HepG2 (cell line): ENCODE results near the gene SERP1. TPM values are rescaled to one million over a fixed set of nuclear protein-coding genes. Genes with fewer than 3 reads are reported as not detected.
A peak's percentile ranks its signal among the peaks of the same experiment; 100 is the strongest.

ENCODE experiments used
- ATAC-seq: fragments of 200-7000 bp; cut with Tn5 transposase; 3 replicates; pipeline ENCODE4 v1.9.1; 2020; ENCODE audit warnings: mild to moderate bottlenecking, moderate library complexity
- BruUV-seq: library from RNA; stranded (reverse); fragments of 400-500 nt; replicated peaks from 2 replicates; lab custom pipeline; 2021; lab: Mats Ljungman, UMichigan
- CTCF ChIA-PET: fragments of 300-600 bp; formaldehyde crosslinking; extraction: SDS; loops from one replicate; lab custom pipeline; 2021; ENCODE audit warnings: low total read pairs, inconsistent platforms, low intra/inter-chr PET ratio; lab: Yijun Ruan, JAX
- POLR2A ChIA-PET: fragments of 350-600 bp; sonication (Branson Sonifier 250); formaldehyde crosslinking; loops from one replicate; lab custom pipeline; 2020; ENCODE audit warnings: antibody characterized with exemption, inconsistent platforms; lab: Yijun Ruan, JAX
- DNase-seq: peaks from one replicate; pipeline ENCODE4 v3.0.0-alpha.2; 2015; ENCODE audit warnings: low spot score
- FAIRE-seq: peaks from 3 replicates; lab custom pipeline; 2011; peaks lifted over from hg19 to GRCh38; lab: Jason Lieb, UNC
- H2AFZ ChIP-seq: one replicate; pipeline ENCODE4 v1.6.1; 2011; ENCODE audit warnings: low read length, inconsistent platforms
- H3K27ac ChIP-seq: fragments of 300-600 bp; 3 replicates; pipeline ENCODE4 v1.8.0; 2011; ENCODE audit warnings: mixed run types, mild to moderate bottlenecking, mixed read lengths, low read length, inconsistent platforms; ENCODE audit not compliant: insufficient read depth; ENCODE audit errors: extremely low read length
- H3K27me3 ChIP-seq, 2 experiments: fragments of 200-600 bp in 1 of 2; 2 replicates in 1 of 2; 3 replicates in 1 of 2; pipeline versions ENCODE4 v1.6.0 to v1.8.0; 2011; ENCODE audit warnings: low read length in 2 of 2, mild to moderate bottlenecking in 2 of 2, moderate library complexity in 2 of 2, inconsistent platforms in 1 of 2; ENCODE audit not compliant: insufficient read depth in 2 of 2, control insufficient read depth in 1 of 2
- H3K36me3 ChIP-seq, 2 experiments: fragments of 200-600 bp in 1 of 2; replicated peaks in 1 of 2; 2 replicates in 1 of 2; 3 replicates in 1 of 2; pipeline versions ENCODE4 v1.5.1 to v1.8.0; 2011; ENCODE audit warnings: low read length in 2 of 2, inconsistent platforms in 1 of 2; ENCODE audit not compliant: insufficient read depth in 2 of 2, control insufficient read depth in 1 of 2
- H3K4me1 ChIP-seq: 2 replicates; pipeline ENCODE4 v1.5.1; 2012; ENCODE audit warnings: low read length, inconsistent platforms; ENCODE audit not compliant: insufficient read depth
- H3K4me2 ChIP-seq: 2 replicates; pipeline ENCODE4 v1.6.0; 2011; ENCODE audit warnings: low read depth, low read length, inconsistent platforms
- H3K4me3 ChIP-seq, 3 experiments: fragments of 200-600 bp in 1 of 3; sonication (generic), shearing (Covaris generic) in 1 of 3; replicated peaks in 1 of 3; 2 replicates each; pipeline ENCODE4 v1.5.1; 2011 to 2016; ENCODE audit warnings: low read length in 3 of 3, inconsistent platforms in 2 of 3, low read depth in 2 of 3, mild to moderate bottlenecking in 2 of 3, control low read depth in 1 of 3, mixed read lengths in 1 of 3; ENCODE audit not compliant: insufficient read depth in 1 of 3
- H3K79me2 ChIP-seq: one replicate; pipeline ENCODE4 v1.6.1; 2011; ENCODE audit warnings: low read length, inconsistent platforms; ENCODE audit not compliant: insufficient read depth
- H3K9ac ChIP-seq: 2 replicates; pipeline ENCODE4 v1.6.0; 2011; ENCODE audit warnings: mild to moderate bottlenecking, low read depth, low read length, inconsistent platforms; ENCODE audit not compliant: insufficient read depth
- H3K9me3 ChIP-seq: 2 replicates; pipeline ENCODE4 v1.5.1; 2012; ENCODE audit warnings: mild to moderate bottlenecking, low read length
- H4K20me1 ChIP-seq: 2 replicates; pipeline ENCODE4 v1.6.0; 2011; ENCODE audit warnings: inconsistent platforms, mild to moderate bottlenecking, low read length, moderate library complexity; ENCODE audit not compliant: insufficient read depth
- ARID5B ChIP-seq: IDR thresholded peaks from 2 replicates; pipeline ENCODE4 v1.4.0; 2020; ENCODE audit warnings: mild to moderate bottlenecking, missing genetic modification reagents
- ARNT ChIP-seq: fragments of 450-650 bp; IDR thresholded peaks from 2 replicates; pipeline ENCODE4 v1.6.1; 2017
- BRCA1 ChIP-seq: sonication (generic); formaldehyde crosslinking; IDR thresholded peaks from 2 replicates; pipeline ENCODE4 v1.4.0; 2020; ENCODE audit warnings: missing genetic modification reagents
- DRAP1 ChIP-seq: IDR thresholded peaks from 2 replicates; pipeline ENCODE4 v1.6.1; 2016; ENCODE audit warnings: missing genetic modification reagents, missing compliant biosample characterization
- ETS1 ChIP-seq: sonication (generic); formaldehyde crosslinking; IDR thresholded peaks from 2 replicates; pipeline ENCODE4 v1.4.0; 2020; ENCODE audit warnings: missing genetic modification reagents
- FOXM1 ChIP-seq: sonication (generic); formaldehyde crosslinking; IDR thresholded peaks from 2 replicates; pipeline ENCODE4 v1.5.0; 2020; ENCODE audit warnings: missing genetic modification reagents
- HIC2 ChIP-seq: sonication (generic); formaldehyde crosslinking; IDR thresholded peaks from 2 replicates; pipeline ENCODE4 v1.9.0; 2022; ENCODE audit warnings: low read depth, missing genetic modification reagents
- HNRNPUL1 ChIP-seq: fragments of 200-400 bp; formaldehyde crosslinking; IDR thresholded peaks from 2 replicates; pipeline ENCODE4 v1.6.1; 2017; ENCODE audit warnings: low read depth, mild to moderate bottlenecking, low read length, moderate library complexity
- IRF2 ChIP-seq: IDR thresholded peaks from 2 replicates; pipeline ENCODE4 v1.6.1; 2018; ENCODE audit warnings: missing genetic modification reagents, missing compliant biosample characterization
- NFIB ChIP-seq: sonication (generic); formaldehyde crosslinking; IDR thresholded peaks from 2 replicates; pipeline ENCODE4 v1.9.0; 2021; ENCODE audit warnings: missing genetic modification reagents, mild to moderate bottlenecking, borderline replicate concordance
- RFXAP ChIP-seq: sonication (generic); formaldehyde crosslinking; IDR thresholded peaks from 2 replicates; pipeline ENCODE4 v1.4.0; 2020; ENCODE audit warnings: missing genetic modification reagents, borderline replicate concordance
- SP140L ChIP-seq: sonication (generic); formaldehyde crosslinking; IDR thresholded peaks from 2 replicates; pipeline ENCODE4 v1.4.0; 2020; ENCODE audit warnings: missing genetic modification reagents, borderline replicate concordance
- TIGD3 ChIP-seq: sonication (generic); formaldehyde crosslinking; IDR thresholded peaks from 2 replicates; pipeline ENCODE4 v1.5.1; 2020; ENCODE audit warnings: mild to moderate bottlenecking, missing genetic modification reagents, borderline replicate concordance
- ZNF235 ChIP-seq: sonication (generic); formaldehyde crosslinking; IDR thresholded peaks from 2 replicates; pipeline ENCODE4 v1.8.1; 2023; ENCODE audit warnings: mild to moderate bottlenecking, missing genetic modification reagents, borderline replicate concordance
- ZNF331 ChIP-seq: sonication (generic); formaldehyde crosslinking; IDR thresholded peaks from 2 replicates; pipeline ENCODE4 v1.4.0; 2020; ENCODE audit warnings: missing genetic modification reagents
- ZNF354B ChIP-seq: sonication (generic); formaldehyde crosslinking; IDR thresholded peaks from 2 replicates; pipeline ENCODE4 v1.8.0; 2022; ENCODE audit warnings: mild to moderate bottlenecking, missing genetic modification reagents
- ZNF672 ChIP-seq: sonication (generic); formaldehyde crosslinking; IDR thresholded peaks from 2 replicates; pipeline ENCODE4 v1.8.1; 2022; ENCODE audit warnings: missing genetic modification reagents
- ZNF780A ChIP-seq: sonication (generic); formaldehyde crosslinking; IDR thresholded peaks from 2 replicates; pipeline ENCODE4 v1.8.0; 2022; ENCODE audit warnings: mild to moderate bottlenecking, missing genetic modification reagents, moderate library complexity
- WGBS: methylation state at CpG from one replicate; pipeline ENCODE4 v1.1.6; 2017; ENCODE audit warnings: low lambda C conversion rate; 5-methylcytosine and 5-hydroxymethylcytosine counted together
- in situ Hi-C: cut with HindIII; loops from 2 replicates; pipeline ENCODE4 v1.10.0; 2017; ENCODE audit warnings: low pct_unique_long_range_greater_than_20kb; ENCODE audit not compliant: extremely low pct_ligation_motif_present
- intact Hi-C: fragments of 100-400 bp; cut with micrococcal nuclease; formaldehyde crosslinking; loops from one replicate; pipeline ENCODE4 v1.10.0; 2022; ENCODE audit not compliant: unreplicated experiment
- polyA plus RNA-seq, 8 experiments: library from polyadenylated mRNA; depleted of rRNA in 3 of 8; stranded (reverse) in 7 of 8; unstranded in 1 of 8; fragments of >200 nt; fragmentation: Illumina TruSeq in 4 of 8; extraction: Trizol in 4 of 8; gene quantifications; 2 replicates each; pipeline versions ENCODE4 v1.2.1 to v1.2.3, GENCODE V29; 2011 to 2016; ENCODE audit warnings: low read depth in 4 of 8, missing spikeins in 1 of 8, mixed read lengths in 1 of 8; ENCODE audit not compliant: insufficient read depth in 1 of 8
- total RNA-seq, 5 experiments: library from RNA; depleted of rRNA; stranded (reverse); fragments of >200 nt; fragmentation: Illumina TruSeq; extraction: Trizol; gene quantifications; 2 replicates each; pipeline ENCODE4 v1.2.3, GENCODE V29; 2016; ENCODE audit warnings: low read depth in 1 of 5

Gene SERP1
- total and polyA plus RNA-seq, 2 of the 13 experiments (the other 11 are each of a cell fraction or from before 2014, with no cell fraction given) = 61.2 to 95.0 TPM

GRCh38 chr3:150577855-150578254, 31.6 kb upstream of the SERP1 start:
- H3K27me3 ChIP-seq = no peaks in the 10 kb centered on the region
- CTCF ChIA-PET = no interaction called here
- H3K4me3 ChIP-seq = no peak overlapping the region
- no peaks in the 10 kb centered on the region for H3K4me1 ChIP-seq
- no peak overlapping the region for H2AFZ ChIP-seq
- H3K27ac ChIP-seq = no peak overlapping the region
- H4K20me1 ChIP-seq = no peaks in the 10 kb centered on the region; the same call in 1 of the 2 replicates
- intact Hi-C loops = no loop called here
- no peak overlapping the region for H3K9ac ChIP-seq
- ATAC-seq (peak; percentile 37; the same call in 1 of the 3 replicates), DNase-seq (no peak), FAIRE-seq (no peak)
- H3K79me2 ChIP-seq = no peaks in the 10 kb centered on the region
- no peak overlapping the region for H3K4me2 ChIP-seq
- POLR2A ChIA-PET = interaction anchor here (1.4 kb wide), 1 partner anchor 25 kb away, joined by 4 read pairs; the partner anchor contains the start of gene SELENOT
- H3K36me3 ChIP-seq = peaks cover 10 to 59% of the 10 kb centered on the region in 2 experiments
- no peaks in the 10 kb centered on the region for H3K9me3 ChIP-seq
- in situ Hi-C loops = no loop called here
- 97% methylated on average over 1 of the region's 1 CpG for WGBS
- BruUV-seq = no TSS peak
- TF ChIP-seq ETS1 (no peak), ZNF331 (no peak), ZNF780A (CRISPR knock-in tag) (no peak), ARNT (no peak), IRF2 (CRISPR knock-in tag) (no peak), ZNF672 (CRISPR knock-in tag) (no peak), ZNF235 (CRISPR knock-in tag) (no peak), NFIB (no peak), HNRNPUL1 (no peak), ZNF354B (CRISPR knock-in tag) (no peak), BRCA1 (CRISPR knock-in tag) (no peak), HIC2 (CRISPR knock-in tag) (no peak), SP140L (CRISPR knock-in tag) (no peak), RFXAP (CRISPR knock-in tag) (no peak), FOXM1 (CRISPR knock-in tag) (no peak), ARID5B (CRISPR knock-in tag) (no peak), TIGD3 (CRISPR knock-in tag) (no peak), DRAP1 (CRISPR knock-in tag) (no peak)
